Left lobe of liver (tissue), 2 donors: Measurements from ENCODE around the gene DKK2. TPM values are rescaled to one million over a fixed set of nuclear protein-coding genes. Genes with fewer than 3 reads are reported as not detected.
"Not testable (repeated sequence)": the region's sequence is repeated elsewhere in the genome, so short reads cannot be mapped to it uniquely, and the experiment has no call there.

Experiments
- ATAC-seq: fragments of 200-7000 bp; cut with Tn5 transposase; one replicate; pipeline ENCODE4 v1.9.1; 2020; ENCODE audit warnings: mild to moderate bottlenecking, moderate library complexity
- DNase-seq: peaks from one replicate; pipeline ENCODE4 v3.0.0-alpha.2; 2020; ENCODE audit warnings: low spot score
- total RNA-seq: library from RNA; stranded (reverse); gene quantifications from one replicate; pipeline ENCODE4 v1.2.1, GENCODE V29; 2021
- donor health status: DM: no; HTN: no; CAD: no; lungs with moderate emphysema.
- donor health status: DM: no; HTN: yes; CAD: no.

Gene DKK2
- total RNA-seq, 1 donor from 2014 or later: not detected

DNA sequence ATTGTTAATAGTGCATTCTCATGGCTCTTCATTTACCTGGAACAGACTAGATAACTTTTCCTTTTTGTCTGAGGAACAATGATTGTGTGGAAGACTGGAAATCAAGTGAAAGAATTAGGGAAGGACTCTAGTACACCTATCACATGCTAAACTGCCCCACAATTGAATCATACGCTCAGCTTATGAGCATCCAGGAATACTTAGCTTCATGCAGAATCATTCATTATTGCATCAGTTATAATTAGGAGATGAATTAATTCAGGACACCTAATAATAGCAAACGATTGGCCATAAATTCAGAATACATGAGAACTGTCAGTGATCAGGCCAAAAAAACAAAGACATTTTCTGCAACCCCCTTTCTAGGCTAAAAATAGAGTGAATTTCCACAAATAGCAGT is 106.9 kb downstream of the DKK2 start:
- no peak for DNase-seq
- no peak for ATAC-seq

DNA sequence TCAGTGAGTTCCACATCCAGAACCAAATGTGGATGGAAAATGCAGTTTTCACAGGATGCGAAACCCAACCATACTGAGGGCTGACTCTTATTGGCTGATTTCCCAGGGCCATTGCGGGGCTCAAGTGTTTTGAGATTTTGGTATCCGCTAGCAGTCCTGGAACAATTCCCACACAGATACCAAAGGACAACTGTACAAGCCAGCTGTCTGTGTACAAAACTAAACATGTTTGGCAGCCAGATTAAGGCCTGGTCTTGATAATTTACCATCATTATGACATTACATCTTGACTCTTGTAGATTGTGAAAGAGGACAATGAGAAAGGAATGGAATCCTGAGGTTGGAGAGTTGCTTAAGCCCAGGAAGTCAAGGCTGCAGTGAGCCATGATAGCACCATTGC is 121.9 kb downstream of the DKK2 start:
- DNase-seq (no peak), ATAC-seq (no peak)

DNA sequence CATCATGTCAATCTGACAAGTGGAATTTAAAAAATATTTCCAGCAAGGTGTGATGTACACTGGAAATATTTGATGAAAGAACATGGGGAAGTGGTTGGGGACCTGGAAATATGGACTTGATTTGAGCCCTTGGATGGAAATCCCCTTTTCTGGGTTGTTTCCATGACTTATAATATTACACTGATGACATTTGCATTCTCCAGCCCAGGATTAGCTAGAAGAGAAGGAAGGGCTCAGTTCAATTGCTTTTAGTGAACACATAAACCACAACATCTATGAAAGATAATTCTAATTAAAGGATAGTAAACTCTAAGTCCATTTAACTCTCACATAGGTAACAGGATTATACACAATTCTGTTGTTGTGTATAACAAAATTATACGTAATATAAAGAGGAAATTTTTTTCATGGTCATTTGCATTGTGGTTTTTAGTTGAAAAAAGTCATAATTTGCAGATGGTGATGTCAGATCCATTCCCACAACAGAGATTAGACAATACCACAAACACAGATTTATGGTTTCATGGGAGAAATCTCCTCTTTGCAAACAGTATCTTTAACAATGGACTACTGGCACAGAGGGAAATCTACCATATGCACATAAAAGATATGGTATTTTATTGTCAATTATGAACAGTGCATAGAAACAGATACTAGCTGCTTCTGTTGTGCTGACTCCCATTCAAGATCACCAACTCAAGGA is 126.5 kb downstream of the DKK2 start:
- DNase-seq (no peak), ATAC-seq (no peak)

DNA sequence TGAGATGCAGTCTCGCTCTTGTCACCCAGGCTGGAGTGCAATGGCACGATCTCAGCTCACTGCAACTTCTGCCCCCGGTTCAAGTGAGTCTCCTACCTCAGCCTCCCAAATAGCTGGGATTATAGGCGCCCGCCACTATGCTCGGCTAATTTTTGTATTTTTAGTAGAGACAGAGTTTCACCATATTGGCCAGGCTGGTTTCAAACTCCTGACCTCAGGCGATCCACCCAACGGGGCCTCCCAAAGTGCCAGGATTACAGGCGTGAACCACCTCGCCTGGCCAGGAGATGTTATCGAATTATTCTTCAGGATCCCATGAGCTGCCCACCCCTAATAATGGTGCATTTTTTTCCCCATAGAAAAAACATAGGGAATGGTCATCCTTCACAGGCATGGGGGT is 128.1 kb downstream of the DKK2 start:
- ATAC-seq, DNase-seq: not testable (repeated sequence)

DNA sequence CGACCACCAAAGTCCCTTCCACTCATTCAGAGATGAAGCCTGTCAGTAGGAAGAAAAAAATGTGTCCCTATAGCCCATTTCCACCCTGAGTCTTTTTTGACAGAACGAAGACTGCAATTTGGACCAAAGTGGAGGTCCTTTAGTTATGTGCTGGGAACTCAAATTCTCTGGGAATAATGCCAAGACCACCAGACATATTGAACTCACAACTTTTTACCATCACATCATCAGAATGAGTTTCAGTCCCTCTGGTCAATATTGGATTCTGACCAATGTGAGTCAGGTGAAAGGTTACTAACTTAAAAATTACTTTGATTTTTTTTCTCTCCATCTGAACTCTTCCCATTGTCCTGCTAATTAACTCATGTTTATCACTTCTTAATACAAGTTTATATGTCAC is 128.9 kb downstream of the DKK2 start:
- no peak for ATAC-seq
- DNase-seq: no peak

DNA sequence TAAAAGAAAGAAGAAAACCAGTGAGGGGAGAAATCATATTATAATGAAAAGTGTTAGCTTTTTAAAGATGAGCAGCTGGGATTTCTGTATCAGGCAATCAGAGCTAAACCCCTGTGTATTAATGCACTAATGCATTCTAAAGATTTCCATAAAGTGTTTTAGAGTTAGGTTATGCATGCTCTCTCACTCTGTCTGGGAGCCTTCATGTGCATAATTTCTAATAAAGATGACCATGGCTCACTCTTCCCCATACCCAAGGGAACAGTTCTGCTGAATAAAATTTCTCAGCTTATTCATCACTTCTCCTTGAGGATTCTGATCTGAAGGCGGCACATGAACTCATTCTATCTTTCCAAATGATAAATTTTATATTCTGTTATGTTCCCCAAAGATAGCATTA is 129.4 kb downstream of the DKK2 start:
- ATAC-seq (no peak), DNase-seq (no peak)

DNA sequence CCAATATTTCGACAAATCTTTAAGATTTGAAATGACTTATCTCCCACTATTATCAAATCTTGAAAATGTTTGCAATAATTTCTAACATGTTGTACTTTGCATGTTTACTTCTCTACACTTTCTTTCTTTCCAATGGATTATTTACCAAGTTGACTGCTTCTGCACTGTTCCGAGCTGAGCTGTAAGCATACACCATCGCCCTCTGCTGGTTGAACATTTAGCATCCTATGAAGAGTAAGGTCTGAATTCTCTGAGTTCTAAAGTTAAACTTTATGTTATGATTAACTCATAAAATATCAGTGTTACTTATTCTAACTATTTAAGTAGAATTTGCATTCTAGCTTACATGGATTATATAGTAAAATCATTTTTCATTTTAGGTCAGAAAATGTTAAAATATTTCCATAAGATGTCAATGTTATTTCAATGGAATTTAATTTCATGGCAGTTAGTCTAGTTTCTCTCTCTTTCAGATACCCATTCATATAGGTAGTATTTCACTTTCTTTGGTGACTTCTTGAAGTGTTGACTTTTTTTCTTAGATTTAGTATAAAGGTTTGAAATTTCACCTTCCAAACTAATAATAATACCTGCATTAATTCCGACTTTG is 137.4 kb downstream of the DKK2 start:
- ATAC-seq (peak; percentile 75), DNase-seq (no peak)

DNA sequence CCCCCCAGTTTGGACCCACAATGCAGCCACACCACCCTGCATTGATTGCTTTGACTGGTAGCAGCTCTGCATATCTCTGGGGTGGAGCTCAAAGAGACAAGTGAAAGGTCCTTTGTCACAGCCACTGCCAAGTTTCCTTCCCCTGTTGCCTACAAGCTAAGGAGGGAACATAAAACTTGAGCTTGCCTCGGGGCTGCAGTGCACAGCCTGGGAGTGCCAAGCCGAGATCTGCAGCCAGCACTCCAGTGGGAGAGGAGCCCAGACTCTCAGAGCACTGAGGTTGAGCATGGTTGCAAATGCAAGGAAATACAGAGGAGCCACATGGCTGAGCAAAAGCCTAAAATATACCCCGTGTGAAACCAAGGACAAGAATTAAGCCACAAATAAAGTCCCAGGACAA is 142.2 kb downstream of the DKK2 start:
- no peak for ATAC-seq

DNA sequence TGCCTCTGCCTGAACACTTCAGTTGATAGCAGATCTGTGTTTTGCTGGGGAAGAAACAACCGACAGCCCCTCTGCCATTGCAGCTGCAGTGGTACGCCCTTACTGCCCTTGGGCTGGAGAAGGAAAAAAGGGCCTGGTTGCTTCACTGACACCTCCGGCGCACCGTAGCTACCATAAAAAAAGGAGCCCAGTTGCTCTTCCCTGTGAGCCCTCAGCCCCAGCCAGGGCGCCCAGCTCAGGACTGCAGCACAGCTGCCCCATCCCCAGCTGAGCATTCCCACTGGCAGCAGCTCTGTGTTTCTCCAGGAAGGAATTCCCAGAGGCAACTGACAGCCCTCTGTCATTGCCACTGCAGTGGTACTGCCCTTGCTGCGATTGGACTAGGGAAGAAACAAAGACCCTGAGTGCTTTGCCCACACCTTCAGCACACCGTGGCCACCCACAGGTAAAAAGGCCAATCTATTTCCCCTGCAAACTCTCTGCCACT is 142.7 kb downstream of the DKK2 start:
- no peak for DNase-seq
- no peak for ATAC-seq

More for the DNA sequence above, 142.2 kb downstream of the DKK2 start:
- DNase-seq: no peak

DNA sequence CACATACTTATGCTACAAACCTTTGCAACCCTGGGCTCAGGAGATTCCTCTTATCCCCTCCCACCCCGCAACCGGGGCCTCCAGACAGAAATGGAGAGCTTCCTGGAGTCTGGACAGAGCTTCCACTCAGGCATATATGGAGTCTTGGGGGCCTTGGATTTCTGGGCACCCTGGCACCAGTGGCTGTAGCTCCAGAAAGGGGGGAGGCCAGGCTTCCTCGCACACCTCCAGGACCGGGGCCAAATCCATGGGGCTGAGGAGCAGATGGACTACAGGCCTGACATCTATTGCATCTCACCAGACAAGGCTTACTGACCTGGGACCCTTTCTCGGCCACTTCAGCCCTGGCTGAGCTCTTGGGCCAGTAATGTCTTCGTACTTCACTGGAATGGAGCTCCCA is 143.3 kb downstream of the DKK2 start:
- ATAC-seq (no peak), DNase-seq (no peak)

DNA sequence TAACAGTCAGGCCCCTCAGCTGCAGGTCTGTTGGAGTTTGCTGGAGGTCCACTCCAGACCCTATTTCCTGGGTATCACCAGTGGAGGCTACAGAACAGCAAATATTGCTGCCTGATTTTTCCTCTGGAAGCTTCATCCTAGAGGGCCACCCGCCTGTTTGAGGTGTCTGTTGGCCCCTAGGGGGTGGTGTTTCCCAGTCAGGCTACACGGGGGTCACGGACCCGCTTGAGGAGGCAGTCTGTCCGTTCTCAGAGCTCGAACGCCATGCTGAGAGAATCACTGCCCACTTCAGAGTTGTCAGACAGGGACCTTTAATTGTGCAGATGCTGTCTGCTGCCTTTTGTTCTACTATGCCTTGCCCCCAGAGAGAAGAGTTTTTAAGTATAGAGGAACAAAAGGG is 160.8 kb downstream of the DKK2 start:
- DNase-seq (no peak), ATAC-seq (no peak)
